ENCODE results near the gene FERMT3. TPM values are rescaled to one million over a fixed set of nuclear protein-coding genes. Genes with fewer than 3 reads are reported as not detected.

The FERMT3 gene
- total RNA-seq, 1 donor from 2014 or later, result 24.3 TPM

DNA sequence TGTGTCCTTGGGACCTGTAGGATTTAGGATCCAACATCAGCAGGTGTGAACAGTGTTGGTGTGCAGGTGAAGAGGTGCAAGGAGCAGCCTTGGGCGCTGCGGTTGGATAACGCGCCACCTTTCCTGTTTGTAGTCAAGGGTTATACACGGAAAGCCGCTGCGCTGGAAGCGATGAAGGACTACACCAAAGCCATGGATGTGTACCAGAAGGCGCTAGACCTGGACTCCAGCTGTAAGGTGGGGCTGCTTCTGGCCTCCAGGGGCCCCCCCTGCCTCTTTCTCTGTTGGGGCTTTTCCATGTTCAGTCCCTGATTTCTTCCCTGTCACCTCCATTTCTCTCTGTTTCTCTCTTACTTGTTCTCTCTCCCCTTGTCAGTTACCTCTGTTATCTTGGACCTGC, 3.5 kb upstream of the FERMT3 start:
- Histone ChIP-seq H3K9me3 (no peaks in the 10 kb centered on the region), H3K36me3 (peaks cover 0 to 59% of the 10 kb centered on the region in 2 donors), H3K4me3 (no peak overlapping the region), H3K4me1 (peaks cover 18% of the 10 kb centered on the region), H3K27me3 (no peaks in the 10 kb centered on the region), H3K27ac (no peak overlapping the region)
- intact Hi-C loops (cut with DNase I), result no loop called here
- no peak for DNase-seq (ENCODE audit: extremely low spot score in 2 of 2)
- TF ChIP-seq POLR2A (IDR thresholded peaks at IDR 0.05) (no peak), POLR2AphosphoS5 (IDR thresholded peaks at IDR 0.05; ENCODE audit: insufficient read depth in 1 of 2, low read depth in 1 of 2) (no peak)
- TF ChIP-seq, protein P1, sequence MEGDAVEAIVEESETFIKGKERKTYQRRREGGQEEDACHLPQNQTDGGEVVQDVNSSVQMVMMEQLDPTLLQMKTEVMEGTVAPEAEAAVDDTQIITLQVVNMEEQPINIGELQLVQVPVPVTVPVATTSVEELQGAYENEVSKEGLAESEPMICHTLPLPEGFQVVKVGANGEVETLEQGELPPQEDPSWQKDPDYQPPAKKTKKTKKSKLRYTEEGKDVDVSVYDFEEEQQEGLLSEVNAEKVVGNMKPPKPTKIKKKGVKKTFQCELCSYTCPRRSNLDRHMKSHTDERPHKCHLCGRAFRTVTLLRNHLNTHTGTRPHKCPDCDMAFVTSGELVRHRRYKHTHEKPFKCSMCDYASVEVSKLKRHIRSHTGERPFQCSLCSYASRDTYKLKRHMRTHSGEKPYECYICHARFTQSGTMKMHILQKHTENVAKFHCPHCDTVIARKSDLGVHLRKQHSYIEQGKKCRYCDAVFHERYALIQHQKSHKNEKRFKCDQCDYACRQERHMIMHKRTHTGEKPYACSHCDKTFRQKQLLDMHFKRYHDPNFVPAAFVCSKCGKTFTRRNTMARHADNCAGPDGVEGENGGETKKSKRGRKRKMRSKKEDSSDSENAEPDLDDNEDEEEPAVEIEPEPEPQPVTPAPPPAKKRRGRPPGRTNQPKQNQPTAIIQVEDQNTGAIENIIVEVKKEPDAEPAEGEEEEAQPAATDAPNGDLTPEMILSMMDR (IDR thresholded peaks at IDR 0.05), result no peak

DNA sequence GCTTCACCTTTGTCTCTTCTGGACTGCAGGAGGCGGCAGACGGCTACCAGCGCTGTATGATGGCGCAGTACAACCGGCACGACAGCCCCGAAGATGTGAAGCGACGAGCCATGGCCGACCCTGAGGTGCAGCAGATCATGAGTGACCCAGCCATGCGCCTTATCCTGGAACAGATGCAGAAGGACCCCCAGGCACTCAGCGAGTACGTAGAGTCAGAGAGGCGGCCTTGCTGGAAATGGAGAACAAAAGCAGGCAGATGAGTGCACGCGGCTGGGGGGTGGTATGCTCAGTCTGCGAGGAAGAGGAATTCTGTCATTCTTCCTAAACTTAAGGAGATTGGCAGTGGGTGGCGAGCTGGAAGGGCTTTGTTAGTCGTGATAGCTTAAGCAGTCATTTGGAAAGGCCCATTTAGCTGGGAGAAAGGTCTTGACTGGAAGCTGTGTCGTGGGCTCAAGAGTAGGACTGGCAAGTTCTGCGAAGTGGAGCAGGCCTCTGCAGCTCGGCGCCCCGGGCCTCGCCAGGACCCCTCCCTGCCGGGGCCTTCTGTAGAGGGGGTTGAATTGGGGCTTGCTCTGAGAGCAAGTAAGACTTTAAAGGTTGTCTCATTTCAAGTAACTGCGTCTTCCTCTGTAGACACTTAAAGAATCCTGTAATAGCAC, 3.0 kb upstream of the FERMT3 start:
- intact Hi-C loops (cut with DNase I), result no loop called here
- H3K36me3 ChIP-seq, result peaks cover 0 to 53% of the 10 kb centered on the region in 2 donors

DNA sequence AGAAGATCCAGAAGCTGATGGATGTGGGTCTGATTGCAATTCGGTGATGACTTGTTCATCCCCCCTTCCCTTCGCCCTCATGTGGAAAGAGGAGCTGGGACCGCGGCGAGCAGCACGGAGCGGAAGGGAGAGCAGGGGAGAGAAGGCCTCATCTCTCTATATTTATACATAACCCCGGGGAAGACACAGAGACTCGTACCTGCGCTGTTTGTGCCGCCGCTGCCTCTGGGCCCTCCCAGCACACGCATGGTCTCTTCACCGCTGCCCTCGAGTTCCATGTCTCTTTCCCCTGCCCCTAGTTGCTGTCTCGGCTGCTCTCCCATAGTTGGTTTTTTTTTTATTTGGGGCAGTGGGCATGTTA, 2.5 kb upstream of the FERMT3 start:
- no peak for TF ChIP-seq POLR2AphosphoS5 (IDR thresholded peaks at IDR 0.05; ENCODE audit: insufficient read depth in 1 of 2, low read depth in 1 of 2)
- no peak for TF ChIP-seq POLR2A (IDR thresholded peaks at IDR 0.05)
- TF ChIP-seq, protein P1 (IDR thresholded peaks at IDR 0.05), result no peak
- Histone ChIP-seq H3K9me3 (no peaks in the 10 kb centered on the region), H3K27me3 (no peaks in the 10 kb centered on the region), H3K4me3 (no peak overlapping the region), H3K4me1 (peaks cover 27% of the 10 kb centered on the region), H3K36me3 (peaks cover 0 to 49% of the 10 kb centered on the region in 2 donors), H3K27ac (peak overlapping the region; percentile 36)
- intact Hi-C loops (cut with DNase I), result no loop called here
- DNase-seq (ENCODE audit: extremely low spot score in 2 of 2), result no peak

More for the DNA sequence above, 3.0 kb upstream of the FERMT3 start:
- Histone ChIP-seq H3K4me3 (no peak overlapping the region), H3K9me3 (no peaks in the 10 kb centered on the region), H3K27ac (no peak overlapping the region), H3K27me3 (no peaks in the 10 kb centered on the region), H3K4me1 (peaks cover 23% of the 10 kb centered on the region)
- DNase-seq (ENCODE audit: extremely low spot score in 2 of 2), result no peak
- no peak for TF ChIP-seq POLR2AphosphoS5 (IDR thresholded peaks at IDR 0.05; ENCODE audit: insufficient read depth in 1 of 2, low read depth in 1 of 2)
- TF ChIP-seq, protein P1 (IDR thresholded peaks at IDR 0.05), result no peak
- TF ChIP-seq POLR2A (IDR thresholded peaks at IDR 0.05), result no peak

DNA sequence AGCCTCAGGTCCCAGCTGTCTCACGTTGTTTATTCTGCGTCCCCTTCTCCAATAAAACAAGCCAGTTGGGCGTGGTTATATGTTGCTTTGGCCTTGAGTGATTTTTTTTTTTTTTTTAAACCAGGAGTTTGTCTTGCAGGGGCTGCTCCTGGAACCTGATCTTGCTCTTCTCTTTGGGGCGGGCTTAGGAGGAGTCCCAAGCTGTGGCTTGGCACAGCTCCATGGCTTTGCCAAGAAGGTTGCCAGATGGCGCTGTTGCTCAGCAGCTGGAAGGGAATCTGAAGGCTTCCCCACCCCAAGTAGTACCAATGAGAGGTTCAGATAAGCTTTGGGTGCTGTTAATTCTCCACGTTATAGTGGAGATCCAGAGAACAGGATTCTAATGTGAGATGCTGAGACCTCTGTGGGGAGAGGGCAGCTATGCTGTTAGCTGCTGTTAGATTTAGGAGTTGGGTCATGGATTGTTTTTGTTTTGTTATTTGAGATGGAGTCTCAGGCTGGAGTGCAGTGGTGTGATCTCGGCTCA, 2.0 kb upstream of the FERMT3 start:
- Histone ChIP-seq H3K4me3 (no peak overlapping the region), H3K4me1 (peaks cover 27% of the 10 kb centered on the region), H3K27me3 (no peaks in the 10 kb centered on the region), H3K9me3 (no peaks in the 10 kb centered on the region), H3K36me3 (peaks cover 0 to 47% of the 10 kb centered on the region in 2 donors), H3K27ac (peak overlapping the region; percentile 36)
- no peak for DNase-seq (ENCODE audit: extremely low spot score in 2 of 2)
- intact Hi-C loops (cut with DNase I), result no loop called here
- TF ChIP-seq, protein P1 (IDR thresholded peaks at IDR 0.05), result peak; percentile 50 to 71 (median 65)
- TF ChIP-seq POLR2AphosphoS5 (IDR thresholded peaks at IDR 0.05; ENCODE audit: insufficient read depth in 1 of 2, low read depth in 1 of 2) (peak in 1 of 2 donors; percentile 87), POLR2A (IDR thresholded peaks at IDR 0.05) (no peak)
